B cell (primary cell): Measurements from ENCODE around the gene ACOXL. TPM values are rescaled to one million over a fixed set of nuclear protein-coding genes. Genes with fewer than 3 reads are reported as not detected.

ENCODE experiments used
- ATAC-seq: fragments of 200-7000 bp; cut with Tn5 transposase; one replicate; pipeline ENCODE4 v1.10.0; 2021; ENCODE audit warnings: low read depth, mild to moderate bottlenecking, moderate number of reproducible peaks, moderate library complexity
- CTCF ChIA-PET: fragments of 350-600 bp; sonication (Branson Sonifier 250); formaldehyde crosslinking; loops from one replicate; lab custom pipeline; 2021; ENCODE audit warnings: antibody characterized with exemption, inconsistent platforms; lab: Charles Lee
- POLR2A ChIA-PET: fragments of 350-600 bp; sonication (Branson Sonifier 250); formaldehyde crosslinking; loops from one replicate; lab custom pipeline; 2021; ENCODE audit warnings: antibody characterized with exemption; lab: Charles Lee
- DNase-seq: peaks from one replicate; pipeline ENCODE4 v3.0.0; 2013
- H2AFZ ChIP-seq: 2 replicates; pipeline ENCODE4 v1.6.1; 2012; ENCODE audit warnings: mild to moderate bottlenecking, low read depth, low read length; ENCODE audit not compliant: insufficient read depth, poor library complexity, severe bottlenecking
- H3K27ac ChIP-seq, 2 donors: 1 replicate in 1 of 2; 2 replicates in 1 of 2; pipeline ENCODE4 v1.5.1; 2012 to 2013; ENCODE audit warnings: low read length in 2 of 2, mild to moderate bottlenecking in 2 of 2, moderate library complexity in 1 of 2
- H3K27me3 ChIP-seq, 4 experiments: fragments of 200-600 bp in 1 of 4; sonication (generic) in 1 of 4; replicated peaks in 1 of 4; 1 replicate in 2 of 4; 2 replicates in 2 of 4; pipeline versions ENCODE4 v1.6.1 to v1.7.0; 2013 to 2016; ENCODE audit warnings: low read length in 3 of 4, mild to moderate bottlenecking in 2 of 4, mixed read lengths in 1 of 4, moderate library complexity in 1 of 4; ENCODE audit not compliant: insufficient read depth in 4 of 4, control insufficient read depth in 3 of 4; ENCODE audit errors: control extremely low read depth in 1 of 4
- H3K36me3 ChIP-seq, 2 experiments: replicated peaks in 1 of 2; 1 replicate in 1 of 2; 2 replicates in 1 of 2; pipeline versions ENCODE4 v1.6.1 to v1.7.1; 2013; ENCODE audit warnings: low read length in 1 of 2; ENCODE audit not compliant: insufficient read depth in 2 of 2, control insufficient read depth in 1 of 2; ENCODE audit errors: control extremely low read depth in 1 of 2, extremely low read depth in 1 of 2
- H3K4me1 ChIP-seq, 2 donors: fragments of 200-600 bp in 1 of 2; sonication (generic) in 1 of 2; 1 replicate in 1 of 2; 2 replicates in 1 of 2; pipeline versions ENCODE4 v1.5.1 to v1.6.1; 2013 to 2017; ENCODE audit warnings: low read length in 2 of 2; ENCODE audit not compliant: control insufficient read depth in 2 of 2, insufficient read depth in 2 of 2
- H3K4me2 ChIP-seq: replicated peaks from 2 replicates; pipeline ENCODE3; 2012; ENCODE audit warnings: mild to moderate bottlenecking, low read depth, low read length; ENCODE audit not compliant: poor library complexity, severe bottlenecking
- H3K4me3 ChIP-seq, 5 experiments: fragments of 200-600 bp in 1 of 5; sonication (generic) in 1 of 5; 1 replicate in 3 of 5; 2 replicates in 2 of 5; pipeline versions ENCODE4 v1.5.1 to v1.7.0; 2011 to 2016; ENCODE audit warnings: low read length in 4 of 5, mild to moderate bottlenecking in 4 of 5, low read depth in 2 of 5, control low read depth in 1 of 5, moderate library complexity in 1 of 5; ENCODE audit not compliant: insufficient read depth in 1 of 5; ENCODE audit errors: control extremely low read depth in 1 of 5, extremely low read depth in 1 of 5
- H3K79me2 ChIP-seq: fragments of 200-600 bp; sonication (generic); one replicate; pipeline ENCODE4 v1.6.0; 2016; ENCODE audit warnings: low read length; ENCODE audit not compliant: control insufficient read depth, insufficient read depth
- H3K9ac ChIP-seq: fragments of 200-600 bp; sonication (generic); 2 replicates; pipeline ENCODE4 v1.6.1; 2017; ENCODE audit warnings: mild to moderate bottlenecking, low read length, moderate library complexity
- H3K9me3 ChIP-seq, 3 donors: one replicate each; pipeline versions ENCODE4 v1.6.1 to v1.7.1; 2013; ENCODE audit warnings: low read length in 2 of 3; ENCODE audit not compliant: control insufficient read depth in 2 of 3, insufficient read depth in 1 of 3; ENCODE audit errors: control extremely low read depth in 1 of 3
- H4K20me1 ChIP-seq: 2 replicates; pipeline ENCODE4 v1.6.0; 2012; ENCODE audit warnings: mild to moderate bottlenecking, low read length; ENCODE audit not compliant: insufficient read depth, control insufficient read depth, poor library complexity, severe bottlenecking
- H3K27ac Mint-ChIP-seq: one replicate; pipeline ENCODE4 v1.8.0; 2021; ENCODE audit warnings: mixed read lengths
- H3K27me3 Mint-ChIP-seq: one replicate; pipeline ENCODE4 v1.8.0; 2021; ENCODE audit warnings: mixed read lengths
- H3K4me1 Mint-ChIP-seq: one replicate; pipeline ENCODE4 v1.8.0; 2021; ENCODE audit warnings: mixed read lengths
- H3K4me3 Mint-ChIP-seq: one replicate; pipeline ENCODE4 v1.8.0; 2021; ENCODE audit warnings: mixed read lengths
- H3K9me3 Mint-ChIP-seq: one replicate; pipeline ENCODE4 v1.8.0; 2022; ENCODE audit warnings: mixed read lengths; ENCODE audit not compliant: insufficient read depth
- EZH2 ChIP-seq: IDR thresholded peaks from 2 replicates; pipeline ENCODE4 v1.6.1; 2012; ENCODE audit warnings: borderline replicate concordance, low read depth, mild to moderate bottlenecking, moderate library complexity, low read length; ENCODE audit not compliant: insufficient read depth, poor library complexity, severe bottlenecking
- WGBS: methylation state at CpG from one replicate; pipeline ENCODE4 v1.1.5; 2013; ENCODE audit warnings: missing lambda C conversion rate; ENCODE audit not compliant: insufficient coverage; 5-methylcytosine and 5-hydroxymethylcytosine counted together
- intact Hi-C: fragments of 100-400 bp; cut with micrococcal nuclease; formaldehyde crosslinking; loops from one replicate; pipeline ENCODE4 v1.10.0; 2022
- polyA plus RNA-seq: library from polyadenylated mRNA; depleted of rRNA; stranded (reverse); fragments of >200 nt; gene quantifications from 2 replicates; pipeline ENCODE4 v1.2.3, GENCODE V29; 2012
- total RNA-seq, 2 donors: library from RNA; stranded (reverse); fragments of 120-200 nt in 1 of 2; gene quantifications; 1 replicate in 1 of 2; 2 replicates in 1 of 2; pipeline versions ENCODE4 v1.2.3 to v1.2.4, GENCODE V29; 2013 to 2022
- TF ChIP-seq, protein P1 (sequence below): fragments of 200-600 bp; IDR thresholded peaks from one replicate; pipeline ENCODE4 v1.8.0; 2022; ENCODE audit warnings: antibody characterized with exemption, mild to moderate bottlenecking

Gene ACOXL
- total and polyA plus RNA-seq, 2 donors (not counting 1 experiment from before 2014, with no cell fraction given), result 0.06 TPM; not detected in 1

DNA sequence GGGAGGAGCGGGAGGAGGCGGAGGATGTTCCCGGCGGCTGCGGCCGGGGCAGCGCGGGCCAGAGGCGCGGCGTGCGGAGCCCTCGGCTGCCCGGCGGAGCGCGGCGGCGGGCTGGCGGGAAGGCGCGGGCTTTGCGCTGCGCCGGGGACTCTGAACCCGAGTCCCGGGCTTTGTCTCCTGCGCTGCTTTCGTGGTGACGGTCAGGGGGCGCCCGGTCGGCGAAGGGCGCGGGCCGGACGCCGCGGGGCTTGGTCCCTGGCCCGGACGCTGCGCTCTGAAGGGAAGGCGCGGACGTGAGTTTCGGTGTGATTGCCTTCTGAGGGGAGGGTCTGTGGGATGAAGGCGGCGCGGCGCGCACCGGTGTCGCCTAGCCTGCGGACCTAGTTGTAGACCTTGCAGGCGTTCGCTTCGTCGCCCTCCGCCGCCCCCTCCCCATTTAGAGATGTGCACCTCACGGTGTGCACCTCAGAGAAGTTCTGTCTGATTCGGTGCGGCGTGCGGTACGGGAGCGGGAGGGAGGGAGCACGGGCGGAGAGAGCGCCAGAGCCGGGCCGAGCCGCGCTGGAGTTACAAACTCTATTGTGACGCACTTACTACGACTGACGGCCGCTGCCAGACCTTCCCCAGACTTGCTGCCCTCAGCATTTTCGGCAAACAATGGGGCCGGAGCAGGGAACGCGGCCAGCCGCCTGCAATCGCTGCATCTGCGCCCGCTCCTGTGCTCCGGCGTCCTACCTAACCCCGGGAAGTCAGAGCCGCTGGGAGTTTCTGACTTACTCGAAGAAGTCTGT, 390.5 kb downstream of the ACOXL start:
- Histone ChIP-seq H3K9me3 (peaks cover 0 to 12% (median 0%) of the 10 kb centered on the region in 3 donors), H2AFZ (peak overlapping the region; percentile 56), H3K27ac (peak overlapping the region in 1 of 2 donors; percentile 49), H3K4me1 (peaks cover 24 to 36% of the 10 kb centered on the region in 2 donors), H3K79me2 (peaks cover 45% of the 10 kb centered on the region), H3K4me2 (peak overlapping the region; percentile 99), H3K4me3 (peak overlapping the region; percentile 31 to 93 (median 72)), H3K9ac (peak overlapping the region; percentile 92), H4K20me1 (peaks cover 64% of the 10 kb centered on the region), H3K27me3 (peaks cover 0 to 25% (median 12%) of the 10 kb centered on the region in 4 experiments), H3K36me3 (peaks cover 0 to 28% of the 10 kb centered on the region in 2 experiments)
- Mint-ChIP-seq H3K4me3 (peak overlapping the region; percentile 93), H3K4me1 (peaks cover 42% of the 10 kb centered on the region), H3K27ac (peak overlapping the region; percentile 87), H3K27me3 (peaks cover 13% of the 10 kb centered on the region), H3K9me3 (no peaks in the 10 kb centered on the region)
- ChIA-PET CTCF (interaction anchor here (0.7 to 0.8 kb wide), 2 partner anchors 9 to 18 kb away, joined by 3 read pairs; no protein-coding TSS in a partner anchor), POLR2A (interaction anchor here (0.5 kb wide), 1 partner anchor 1674 kb away, joined by 3 read pairs; no protein-coding TSS in a partner anchor)
- intact Hi-C loops, result loop anchor here (1.0 kb wide), 1 partner anchor 33 kb away; no protein-coding TSS in a partner anchor
- ATAC-seq, result no peak
- peak; percentile 70 for DNase-seq
- under 1% methylated on average over 92 of the region's 92 CpGs for WGBS
- TF ChIP-seq EZH2, result no peak
- TF ChIP-seq, protein P1, sequence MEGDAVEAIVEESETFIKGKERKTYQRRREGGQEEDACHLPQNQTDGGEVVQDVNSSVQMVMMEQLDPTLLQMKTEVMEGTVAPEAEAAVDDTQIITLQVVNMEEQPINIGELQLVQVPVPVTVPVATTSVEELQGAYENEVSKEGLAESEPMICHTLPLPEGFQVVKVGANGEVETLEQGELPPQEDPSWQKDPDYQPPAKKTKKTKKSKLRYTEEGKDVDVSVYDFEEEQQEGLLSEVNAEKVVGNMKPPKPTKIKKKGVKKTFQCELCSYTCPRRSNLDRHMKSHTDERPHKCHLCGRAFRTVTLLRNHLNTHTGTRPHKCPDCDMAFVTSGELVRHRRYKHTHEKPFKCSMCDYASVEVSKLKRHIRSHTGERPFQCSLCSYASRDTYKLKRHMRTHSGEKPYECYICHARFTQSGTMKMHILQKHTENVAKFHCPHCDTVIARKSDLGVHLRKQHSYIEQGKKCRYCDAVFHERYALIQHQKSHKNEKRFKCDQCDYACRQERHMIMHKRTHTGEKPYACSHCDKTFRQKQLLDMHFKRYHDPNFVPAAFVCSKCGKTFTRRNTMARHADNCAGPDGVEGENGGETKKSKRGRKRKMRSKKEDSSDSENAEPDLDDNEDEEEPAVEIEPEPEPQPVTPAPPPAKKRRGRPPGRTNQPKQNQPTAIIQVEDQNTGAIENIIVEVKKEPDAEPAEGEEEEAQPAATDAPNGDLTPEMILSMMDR, result no peak
